ENCODE results near the gene INCENP.
"Not testable (repeated sequence)": the region's sequence is repeated elsewhere in the genome, so short reads cannot be mapped to it uniquely, and the experiment has no call there.

INCENP gene

GRCh38 chr11:62172294-62172693 is 48.5 kb downstream of the INCENP start:
- DNase-seq (ENCODE audit: low spot score in 2 of 2) = no peak
- no peak overlapping the region for H3K4me3 Mint-ChIP-seq
- H3K27me3 Mint-ChIP-seq = peaks cover 77% of the 10 kb centered on the region
- no peaks in the 10 kb centered on the region for H3K4me1 Mint-ChIP-seq
- no peaks in the 10 kb centered on the region for H3K9me3 Mint-ChIP-seq
- H3K36me3 Mint-ChIP-seq (ENCODE audit: insufficient read depth) = no peaks in the 10 kb centered on the region
- H3K27ac Mint-ChIP-seq (ENCODE audit: low read depth) = no peak overlapping the region
- ATAC-seq (replicated peaks; ENCODE audit: extremely low read depth, poor library complexity, severe bottlenecking) = no peak

- no peak overlapping the region for H3K27ac Mint-ChIP-seq (ENCODE audit: low read depth)
- H3K9me3 Mint-ChIP-seq = no peaks in the 10 kb centered on the region
- DNase-seq (ENCODE audit: low spot score in 2 of 2) (no peak), ATAC-seq (replicated peaks; ENCODE audit: extremely low read depth, poor library complexity, severe bottlenecking) (no peak)
- peaks cover 50% of the 10 kb centered on the region for H3K27me3 Mint-ChIP-seq
- H3K4me3 Mint-ChIP-seq = no peak overlapping the region
- H3K4me1 Mint-ChIP-seq = no peaks in the 10 kb centered on the region
- H3K36me3 Mint-ChIP-seq (ENCODE audit: insufficient read depth) = no peaks in the 10 kb centered on the region
These were observed 53.0 kb downstream of the INCENP start for GRCh38 chr11:62176766-62177165.

GRCh38 chr11:62179995-62180394 is 56.2 kb downstream of the INCENP start:
- no peak overlapping the region for H3K4me3 Mint-ChIP-seq
- ATAC-seq (replicated peaks; ENCODE audit: extremely low read depth, poor library complexity, severe bottlenecking) (no peak), DNase-seq (ENCODE audit: low spot score in 2 of 2) (no peak)
- H3K27me3 Mint-ChIP-seq = peaks cover 36% of the 10 kb centered on the region
- no peaks in the 10 kb centered on the region for H3K36me3 Mint-ChIP-seq (ENCODE audit: insufficient read depth)
- H3K9me3 Mint-ChIP-seq = no peaks in the 10 kb centered on the region
- no peak overlapping the region for H3K27ac Mint-ChIP-seq (ENCODE audit: low read depth)
- H3K4me1 Mint-ChIP-seq = no peaks in the 10 kb centered on the region

GRCh38 chr11:62181097-62181496 is 57.3 kb downstream of the INCENP start:
- Mint-ChIP-seq H3K9me3 (no peaks in the 10 kb centered on the region), H3K36me3 (ENCODE audit: insufficient read depth) (no peaks in the 10 kb centered on the region), H3K4me1 (no peaks in the 10 kb centered on the region), H3K27ac (ENCODE audit: low read depth) (no peak overlapping the region), H3K27me3 (peaks cover 37% of the 10 kb centered on the region), H3K4me3 (no peak overlapping the region)
- ATAC-seq (replicated peaks; ENCODE audit: extremely low read depth, poor library complexity, severe bottlenecking) (no peak), DNase-seq (ENCODE audit: low spot score in 2 of 2) (no peak)

GRCh38 chr11:62182147-62182891 is 58.5 kb downstream of the INCENP start:
- Mint-ChIP-seq H3K9me3 (no peaks in the 10 kb centered on the region), H3K4me1 (no peaks in the 10 kb centered on the region), H3K27ac (ENCODE audit: low read depth) (no peak overlapping the region), H3K27me3 (peaks cover 45% of the 10 kb centered on the region), H3K4me3 (no peak overlapping the region), H3K36me3 (ENCODE audit: insufficient read depth) (no peaks in the 10 kb centered on the region)
- no peak for ATAC-seq (replicated peaks; ENCODE audit: extremely low read depth, poor library complexity, severe bottlenecking)
- DNase-seq (ENCODE audit: low spot score in 2 of 2) = no peak

- no peak overlapping the region for H3K4me3 Mint-ChIP-seq
These were observed 62.4 kb downstream of the INCENP start for GRCh38 chr11:62186195-62186594.

GRCh38 chr11:62190011-62190410 is 66.2 kb downstream of the INCENP start, which contains the start of gene SCGB1D1:
Gene SCGB1D1 (plus strand): TSS chr11:62190216. CDS start chr11:62190285, 69 bp downstream.
- ATAC-seq (replicated peaks; ENCODE audit: extremely low read depth, poor library complexity, severe bottlenecking) (no peak), DNase-seq (ENCODE audit: low spot score in 2 of 2) (no peak)
- no peaks in the 10 kb centered on the region for H3K36me3 Mint-ChIP-seq (ENCODE audit: insufficient read depth)
- peaks cover 90% of the 10 kb centered on the region for H3K27me3 Mint-ChIP-seq
- no peak within 1 kb of the TSS for H3K27ac Mint-ChIP-seq (ENCODE audit: low read depth)
- H3K9me3 Mint-ChIP-seq = no peaks in the 10 kb centered on the region
- no peaks in the 10 kb centered on the region for H3K4me1 Mint-ChIP-seq
- H3K4me3 Mint-ChIP-seq = no peak within 1 kb of the TSS

More at GRCh38 chr11:62186195-62186594, 62.4 kb downstream of the INCENP start:
- Mint-ChIP-seq H3K27ac (ENCODE audit: low read depth) (no peak overlapping the region), H3K4me1 (no peaks in the 10 kb centered on the region), H3K27me3 (peaks cover 75% of the 10 kb centered on the region), H3K9me3 (no peaks in the 10 kb centered on the region), H3K36me3 (ENCODE audit: insufficient read depth) (no peaks in the 10 kb centered on the region)
- ATAC-seq (replicated peaks; ENCODE audit: extremely low read depth, poor library complexity, severe bottlenecking) = no peak
- DNase-seq (ENCODE audit: low spot score in 2 of 2) = no peak

- no peaks in the 10 kb centered on the region for H3K9me3 Mint-ChIP-seq
- ATAC-seq (replicated peaks; ENCODE audit: extremely low read depth, poor library complexity, severe bottlenecking) (no peak), DNase-seq (ENCODE audit: low spot score in 2 of 2) (no peak)
- H3K4me3 Mint-ChIP-seq = no peak overlapping the region
- H3K4me1 Mint-ChIP-seq = no peaks in the 10 kb centered on the region
- no peaks in the 10 kb centered on the region for H3K36me3 Mint-ChIP-seq (ENCODE audit: insufficient read depth)
- H3K27me3 Mint-ChIP-seq = peaks cover 94% of the 10 kb centered on the region
- H3K27ac Mint-ChIP-seq (ENCODE audit: low read depth) = no peak overlapping the region
These were observed 70.1 kb downstream of the INCENP start for GRCh38 chr11:62193952-62194351.

- not testable (repeated sequence) for H3K4me3 Mint-ChIP-seq; DNase-seq (ENCODE audit: low spot score in 2 of 2); H3K27ac Mint-ChIP-seq (ENCODE audit: low read depth); ATAC-seq (replicated peaks; ENCODE audit: extremely low read depth, poor library complexity, severe bottlenecking); H3K9me3 Mint-ChIP-seq; H3K36me3 Mint-ChIP-seq (ENCODE audit: insufficient read depth); H3K4me1 Mint-ChIP-seq
- H3K27me3 Mint-ChIP-seq = peaks cover 93% of the 10 kb centered on the region
These were observed 71.2 kb downstream of the INCENP start for GRCh38 chr11:62195010-62195409.

- no peak overlapping the region for H3K4me3 Mint-ChIP-seq
- no peaks in the 10 kb centered on the region for H3K36me3 Mint-ChIP-seq (ENCODE audit: insufficient read depth)
- peaks cover 93% of the 10 kb centered on the region for H3K27me3 Mint-ChIP-seq
- H3K27ac Mint-ChIP-seq (ENCODE audit: low read depth) = no peak overlapping the region
- no peaks in the 10 kb centered on the region for H3K4me1 Mint-ChIP-seq
- ATAC-seq (replicated peaks; ENCODE audit: extremely low read depth, poor library complexity, severe bottlenecking) = no peak
- H3K9me3 Mint-ChIP-seq = no peaks in the 10 kb centered on the region
- DNase-seq (ENCODE audit: low spot score in 2 of 2) = no peak
These were observed 72.1 kb downstream of the INCENP start for GRCh38 chr11:62195945-62196344.

- H3K27me3 Mint-ChIP-seq = peaks cover 93% of the 10 kb centered on the region
- not testable (repeated sequence) for H3K4me1 Mint-ChIP-seq; DNase-seq (ENCODE audit: low spot score in 2 of 2); H3K36me3 Mint-ChIP-seq (ENCODE audit: insufficient read depth); ATAC-seq (replicated peaks; ENCODE audit: extremely low read depth, poor library complexity, severe bottlenecking); H3K4me3 Mint-ChIP-seq; H3K9me3 Mint-ChIP-seq; H3K27ac Mint-ChIP-seq (ENCODE audit: low read depth)
These were observed 73.6 kb downstream of the INCENP start for GRCh38 chr11:62197400-62197799.

GRCh38 chr11:62201376-62201775 is 77.6 kb downstream of the INCENP start:
- H3K4me1 Mint-ChIP-seq = no peaks in the 10 kb centered on the region
- H3K36me3 Mint-ChIP-seq (ENCODE audit: insufficient read depth) = no peaks in the 10 kb centered on the region
- ATAC-seq (replicated peaks; ENCODE audit: extremely low read depth, poor library complexity, severe bottlenecking) = no peak
- H3K4me3 Mint-ChIP-seq = no peak overlapping the region
- no peak for DNase-seq (ENCODE audit: low spot score in 2 of 2)
- H3K27me3 Mint-ChIP-seq = peaks cover 84% of the 10 kb centered on the region
- H3K27ac Mint-ChIP-seq (ENCODE audit: low read depth) = no peak overlapping the region
- H3K9me3 Mint-ChIP-seq = no peaks in the 10 kb centered on the region
